HepG2 (cell line): Measurements from ENCODE around the gene SLC22A4. TPM values are rescaled to one million over a fixed set of nuclear protein-coding genes. Genes with fewer than 3 reads are reported as not detected.
A peak's percentile ranks its signal among the peaks of the same experiment; 100 is the strongest.

Experiments
- BCLAF1 ChIP-seq: fragments of 450-650 bp; IDR thresholded peaks from 2 replicates; pipeline ENCODE4 v1.6.1; 2017; ENCODE audit warnings: mild to moderate bottlenecking
- CC2D1A ChIP-seq: sonication (generic); formaldehyde crosslinking; IDR thresholded peaks from 2 replicates; pipeline ENCODE4 v1.8.1; 2023; ENCODE audit warnings: mild to moderate bottlenecking, missing genetic modification reagents
- EEA1 ChIP-seq: sonication (generic); formaldehyde crosslinking; IDR thresholded peaks from 2 replicates; pipeline ENCODE4 v1.5.1; 2020; ENCODE audit warnings: mild to moderate bottlenecking, missing genetic modification reagents, borderline replicate concordance
- FOXA3 ChIP-seq: IDR thresholded peaks from 2 replicates; pipeline ENCODE4 v1.6.1; 2016; ENCODE audit warnings: missing genetic modification reagents, missing compliant biosample characterization
- FOXJ3 ChIP-seq: sonication (generic); formaldehyde crosslinking; IDR thresholded peaks from 2 replicates; pipeline ENCODE4 v1.4.0; 2020; ENCODE audit warnings: missing genetic modification reagents, mild to moderate bottlenecking, borderline replicate concordance
- HOXA3 ChIP-seq: sonication (generic); formaldehyde crosslinking; IDR thresholded peaks from 2 replicates; pipeline ENCODE4 v1.5.0; 2020; ENCODE audit warnings: missing genetic modification reagents
- KDM3A ChIP-seq: IDR thresholded peaks from 2 replicates; pipeline ENCODE4 v1.6.1; 2018; ENCODE audit warnings: low read depth, missing compliant biosample characterization
- KLF9 ChIP-seq: IDR thresholded peaks from 2 replicates; pipeline ENCODE4 v1.6.1; 2016; ENCODE audit warnings: low read depth
- LCORL ChIP-seq, 2 experiments: fragments of 450-650 bp in 1 of 2; sonication (generic) in 1 of 2; formaldehyde crosslinking in 1 of 2; IDR thresholded peaks; 2 replicates each; pipeline versions ENCODE4 v1.5.0 to v1.6.1; 2017 to 2020; ENCODE audit warnings: antibody characterized with exemption in 1 of 2, missing genetic modification reagents in 1 of 2
- PAX8 ChIP-seq: sonication (generic); formaldehyde crosslinking; IDR thresholded peaks from 2 replicates; pipeline ENCODE4 v1.8.0; 2022; ENCODE audit warnings: mild to moderate bottlenecking, missing genetic modification reagents, borderline replicate concordance
- POGZ ChIP-seq: sonication (generic); formaldehyde crosslinking; IDR thresholded peaks from 2 replicates; pipeline ENCODE4 v1.4.0; 2020; ENCODE audit warnings: mild to moderate bottlenecking, missing genetic modification reagents
- RARA ChIP-seq: IDR thresholded peaks from 2 replicates; pipeline ENCODE4 v1.6.1; 2016; ENCODE audit warnings: missing genetic modification reagents, missing compliant biosample characterization
- RBAK ChIP-seq: sonication (generic); formaldehyde crosslinking; IDR thresholded peaks from 2 replicates; pipeline ENCODE4 v1.5.1; 2020; ENCODE audit warnings: mild to moderate bottlenecking, missing genetic modification reagents
- SIN3B ChIP-seq: fragments of 150-350 bp; IDR thresholded peaks from 2 replicates; pipeline ENCODE4 v1.6.1; 2014; ENCODE audit warnings: low read length
- SKIL ChIP-seq: sonication (generic); formaldehyde crosslinking; IDR thresholded peaks from 2 replicates; pipeline ENCODE4 v1.8.0; 2022; ENCODE audit warnings: missing genetic modification reagents, mild to moderate bottlenecking, moderate library complexity, borderline replicate concordance
- SMAD3 ChIP-seq: sonication (generic); formaldehyde crosslinking; IDR thresholded peaks from 2 replicates; pipeline ENCODE4 v1.4.0; 2020; ENCODE audit warnings: missing genetic modification reagents
- TP53 ChIP-seq: sonication (generic); formaldehyde crosslinking; conservative IDR thresholded peaks from 2 replicates; pipeline ENCODE4 v1.4.0; 2020; ENCODE audit warnings: missing genetic modification reagents
- ZBTB10 ChIP-seq: sonication (generic); formaldehyde crosslinking; IDR thresholded peaks from 2 replicates; pipeline ENCODE4 v1.4.0; 2020; ENCODE audit warnings: missing genetic modification reagents, borderline replicate concordance
- ZBTB3 ChIP-seq: sonication (generic); formaldehyde crosslinking; IDR thresholded peaks from 2 replicates; pipeline ENCODE4 v1.4.0; 2020; ENCODE audit warnings: low read depth, mild to moderate bottlenecking, moderate library complexity, missing genetic modification reagents, borderline replicate concordance
- ZIK1 ChIP-seq: sonication (generic); formaldehyde crosslinking; IDR thresholded peaks from 2 replicates; pipeline ENCODE4 v1.5.0; 2020; ENCODE audit warnings: mild to moderate bottlenecking, low read depth, missing genetic modification reagents, borderline replicate concordance
- ZNF224 ChIP-seq: sonication (generic); formaldehyde crosslinking; IDR thresholded peaks from 2 replicates; pipeline ENCODE4 v1.5.0; 2020; ENCODE audit warnings: mild to moderate bottlenecking, missing genetic modification reagents
- ZNF234 ChIP-seq: sonication (generic); formaldehyde crosslinking; conservative IDR thresholded peaks from 2 replicates; pipeline ENCODE4 v1.5.1; 2020; ENCODE audit warnings: mild to moderate bottlenecking, missing genetic modification reagents
- ZNF235 ChIP-seq: sonication (generic); formaldehyde crosslinking; IDR thresholded peaks from 2 replicates; pipeline ENCODE4 v1.8.1; 2023; ENCODE audit warnings: mild to moderate bottlenecking, missing genetic modification reagents, borderline replicate concordance
- ZNF543 ChIP-seq: sonication (generic); formaldehyde crosslinking; IDR thresholded peaks from 2 replicates; pipeline ENCODE4 v1.4.0; 2020; ENCODE audit warnings: mild to moderate bottlenecking, missing genetic modification reagents
- ZSCAN12 ChIP-seq: sonication (generic); formaldehyde crosslinking; IDR thresholded peaks from 2 replicates; pipeline ENCODE4 v1.9.0; 2021; ENCODE audit warnings: mild to moderate bottlenecking, missing genetic modification reagents
- ZSCAN21 ChIP-seq: sonication (generic); formaldehyde crosslinking; IDR thresholded peaks from 2 replicates; pipeline ENCODE4 v1.8.0; 2022; ENCODE audit warnings: mild to moderate bottlenecking, missing genetic modification reagents, moderate library complexity, borderline replicate concordance
- polyA plus RNA-seq, 8 experiments: library from polyadenylated mRNA; depleted of rRNA in 3 of 8; stranded (reverse) in 7 of 8; unstranded in 1 of 8; fragments of >200 nt; fragmentation: Illumina TruSeq in 4 of 8; extraction: Trizol in 4 of 8; gene quantifications; 2 replicates each; pipeline versions ENCODE4 v1.2.1 to v1.2.3, GENCODE V29; 2011 to 2016; ENCODE audit warnings: low read depth in 4 of 8, missing spikeins in 1 of 8, mixed read lengths in 1 of 8; ENCODE audit not compliant: insufficient read depth in 1 of 8
- total RNA-seq, 5 experiments: library from RNA; depleted of rRNA; stranded (reverse); fragments of >200 nt; fragmentation: Illumina TruSeq; extraction: Trizol; gene quantifications; 2 replicates each; pipeline ENCODE4 v1.2.3, GENCODE V29; 2016; ENCODE audit warnings: low read depth in 1 of 5

SLC22A4 gene
- total and polyA plus RNA-seq, 2 of the 13 experiments (the other 11 are each of a cell fraction or from before 2014, with no cell fraction given) = 0.33 to 0.62 TPM

- no peak for TF ChIP-seq ZSCAN21 (CRISPR knock-in tag)
- no peak for TF ChIP-seq ZNF235 (CRISPR knock-in tag)
- TF ChIP-seq ZBTB10 (CRISPR knock-in tag) = no peak
- no peak for TF ChIP-seq ZBTB3 (CRISPR knock-in tag)
- no peak for TF ChIP-seq ZIK1 (CRISPR knock-in tag)
- TF ChIP-seq SKIL (CRISPR knock-in tag) = no peak
- no peak for TF ChIP-seq ZNF234 (CRISPR knock-in tag)
- TF ChIP-seq HOXA3 = no peak
- no peak for TF ChIP-seq FOXJ3 (CRISPR knock-in tag)
- TF ChIP-seq KLF9 = no peak
- TF ChIP-seq BCLAF1 = no peak
- no peak for TF ChIP-seq EEA1 (CRISPR knock-in tag)
- TF ChIP-seq POGZ = no peak
- TF ChIP-seq LCORL (IDR thresholded peaks at IDR 0.05) = no peak
- no peak for TF ChIP-seq LCORL (CRISPR knock-in tag; IDR thresholded peaks at IDR 0.05)
- no peak for TF ChIP-seq TP53 (CRISPR knock-in tag)
- no peak for TF ChIP-seq ZNF543 (CRISPR knock-in tag)
- no peak for TF ChIP-seq PAX8
- TF ChIP-seq KDM3A = no peak
- no peak for TF ChIP-seq ZNF224
- TF ChIP-seq SMAD3 (CRISPR knock-in tag) = no peak
- TF ChIP-seq CC2D1A (CRISPR knock-in tag) = no peak
- TF ChIP-seq SIN3B = no peak
- no peak for TF ChIP-seq RBAK (CRISPR knock-in tag)
- no peak for TF ChIP-seq ZSCAN12
- peak; percentile 82 for TF ChIP-seq RARA (CRISPR knock-in tag)
- peak; percentile 52; the same call in 1 of the 2 replicates for TF ChIP-seq FOXA3 (CRISPR knock-in tag)
These were observed 87.4 kb downstream of the SLC22A4 start (continued) for GRCh38 chr5:132381614-132382013.
